NB4 (cell line): ENCODE data around the gene PLEKHG4B.

Experiments used
- DNase-seq: peaks from one replicate; pipeline ENCODE4 v3.0.0; 2010; ENCODE audit warnings: low read depth
- H3K4me3 ChIP-seq: one replicate; pipeline ENCODE4 v1.5.1; 2011; ENCODE audit warnings: mild to moderate bottlenecking, low read depth, low read length, moderate library complexity
- MYC ChIP-seq: IDR thresholded peaks from 2 replicates; pipeline ENCODE4 v1.6.1; 2011; ENCODE audit warnings: low read depth, low read length
- POLR2A ChIP-seq: IDR thresholded peaks from 2 replicates; pipeline ENCODE4 v1.6.1; 2011; ENCODE audit warnings: mild to moderate bottlenecking; ENCODE audit not compliant: insufficient read length; ENCODE audit errors: extremely low read depth
- TF ChIP-seq, protein P1 (sequence below): IDR thresholded peaks from one replicate; pipeline ENCODE4 v1.5.1; 2012; ENCODE audit warnings: low read depth, low read length
- TF ChIP-seq, protein P2 (sequence below): IDR thresholded peaks from 2 replicates; pipeline ENCODE4 v1.6.1; 2011; ENCODE audit warnings: low read depth, low read length

PLEKHG4B gene

DNA sequence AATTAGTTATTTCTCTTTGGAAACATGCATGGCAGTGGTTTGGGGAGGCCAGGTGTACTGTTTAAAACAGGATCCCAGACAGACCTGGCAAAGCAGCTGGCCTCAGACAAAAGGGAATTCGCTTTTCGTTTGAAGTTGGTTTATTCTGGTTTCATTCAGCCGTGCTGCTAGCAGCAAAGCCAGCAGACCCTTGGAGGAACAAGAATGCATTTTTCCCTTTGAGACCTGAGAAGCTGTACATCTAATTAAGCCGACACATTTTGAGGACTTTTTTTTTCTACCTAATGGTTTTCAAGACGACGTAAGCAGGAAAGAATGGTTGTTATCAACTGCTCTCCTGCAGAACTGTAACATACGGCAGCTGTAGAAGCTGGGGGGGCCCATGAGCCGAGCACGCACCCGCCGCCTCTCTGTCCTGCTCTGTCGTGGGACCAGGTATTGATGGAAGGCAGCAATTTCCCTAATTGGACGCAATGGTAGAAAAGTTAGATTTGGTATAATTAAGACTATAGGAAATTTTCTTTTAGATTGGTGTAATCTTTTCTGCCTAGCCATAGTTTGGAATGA lies 13.6 kb downstream of the PLEKHG4B start:
- TF ChIP-seq POLR2A (no peak), MYC (no peak)
- TF ChIP-seq, protein P1, sequence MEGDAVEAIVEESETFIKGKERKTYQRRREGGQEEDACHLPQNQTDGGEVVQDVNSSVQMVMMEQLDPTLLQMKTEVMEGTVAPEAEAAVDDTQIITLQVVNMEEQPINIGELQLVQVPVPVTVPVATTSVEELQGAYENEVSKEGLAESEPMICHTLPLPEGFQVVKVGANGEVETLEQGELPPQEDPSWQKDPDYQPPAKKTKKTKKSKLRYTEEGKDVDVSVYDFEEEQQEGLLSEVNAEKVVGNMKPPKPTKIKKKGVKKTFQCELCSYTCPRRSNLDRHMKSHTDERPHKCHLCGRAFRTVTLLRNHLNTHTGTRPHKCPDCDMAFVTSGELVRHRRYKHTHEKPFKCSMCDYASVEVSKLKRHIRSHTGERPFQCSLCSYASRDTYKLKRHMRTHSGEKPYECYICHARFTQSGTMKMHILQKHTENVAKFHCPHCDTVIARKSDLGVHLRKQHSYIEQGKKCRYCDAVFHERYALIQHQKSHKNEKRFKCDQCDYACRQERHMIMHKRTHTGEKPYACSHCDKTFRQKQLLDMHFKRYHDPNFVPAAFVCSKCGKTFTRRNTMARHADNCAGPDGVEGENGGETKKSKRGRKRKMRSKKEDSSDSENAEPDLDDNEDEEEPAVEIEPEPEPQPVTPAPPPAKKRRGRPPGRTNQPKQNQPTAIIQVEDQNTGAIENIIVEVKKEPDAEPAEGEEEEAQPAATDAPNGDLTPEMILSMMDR = no peak
- TF ChIP-seq, protein P2, sequence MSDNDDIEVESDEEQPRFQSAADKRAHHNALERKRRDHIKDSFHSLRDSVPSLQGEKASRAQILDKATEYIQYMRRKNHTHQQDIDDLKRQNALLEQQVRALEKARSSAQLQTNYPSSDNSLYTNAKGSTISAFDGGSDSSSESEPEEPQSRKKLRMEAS = no peak
- DNase-seq = no peak

DNA sequence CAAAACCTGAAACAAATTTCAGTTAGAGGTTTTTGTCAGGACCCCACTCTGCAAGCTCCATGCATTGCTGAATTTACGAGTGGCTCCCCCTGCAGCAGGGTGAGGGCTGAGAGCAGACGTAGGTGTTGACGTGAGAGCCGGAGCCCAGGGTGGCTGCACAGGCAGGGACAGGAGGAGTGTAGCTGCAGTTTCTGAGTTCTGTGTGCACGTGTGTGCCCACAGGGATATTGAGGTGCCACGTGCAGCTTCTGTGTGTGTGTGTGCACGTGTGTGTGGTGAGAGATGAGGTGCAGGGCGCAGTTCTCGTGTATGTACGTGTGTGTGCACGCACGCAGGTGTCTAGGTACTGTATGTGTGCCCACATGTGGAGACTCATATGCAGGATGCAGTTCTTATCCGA lies 14.6 kb downstream of the PLEKHG4B start:
- TF ChIP-seq, protein P2 = no peak; the same call in 1 of the 2 replicates
- TF ChIP-seq POLR2A = no peak
- TF ChIP-seq, protein P1 = no peak
- no peak for TF ChIP-seq MYC
- no peak for DNase-seq
- no peak overlapping the region for H3K4me3 ChIP-seq

More for the DNA sequence above, 13.6 kb downstream of the PLEKHG4B start:
- H3K4me3 ChIP-seq = no peak overlapping the region

DNA sequence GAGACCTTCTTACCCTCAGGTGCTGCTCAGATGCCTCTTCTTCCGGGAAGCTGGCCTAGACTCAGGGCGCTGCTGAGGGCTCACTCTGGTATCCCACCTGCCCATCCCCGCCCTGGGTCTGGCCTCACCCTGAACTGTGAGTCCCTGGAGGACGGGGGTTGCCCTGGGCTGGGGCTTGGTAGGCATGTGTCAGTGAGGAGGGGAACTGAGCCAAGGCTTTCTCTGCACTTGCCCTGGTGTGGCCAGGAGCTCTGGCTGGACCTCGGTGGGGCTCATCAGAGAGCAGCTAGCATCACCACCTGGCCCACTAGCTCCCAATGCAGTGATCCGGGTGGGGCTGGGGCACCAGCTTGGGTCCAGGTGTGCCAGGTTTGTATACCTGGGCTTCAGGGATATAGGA lies 15.6 kb downstream of the PLEKHG4B start:
- H3K4me3 ChIP-seq = no peak overlapping the region
- TF ChIP-seq, protein P1 = no peak
- TF ChIP-seq MYC (no peak), POLR2A (no peak)
- TF ChIP-seq, protein P2 = no peak
- no peak for DNase-seq

DNA sequence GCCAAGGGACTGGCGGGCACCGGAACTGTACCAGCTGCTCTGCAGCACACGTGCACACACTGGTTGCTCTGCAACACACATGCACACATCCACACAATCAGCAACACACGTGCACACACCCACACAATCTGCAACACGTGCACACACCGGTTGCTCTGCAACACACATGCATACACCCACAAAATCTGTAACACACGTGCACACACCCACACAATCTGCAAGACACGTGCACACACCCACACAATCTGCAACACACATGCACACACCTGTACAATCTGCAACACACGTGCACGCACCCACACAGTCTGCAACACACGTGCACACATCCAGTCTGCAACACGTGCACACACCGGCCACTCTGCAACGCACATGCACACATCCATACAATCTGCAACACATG lies 17.9 kb downstream of the PLEKHG4B start:
- TF ChIP-seq, protein P1 = no peak
- TF ChIP-seq, protein P2 = no peak
- TF ChIP-seq MYC (no peak), POLR2A (no peak)
- DNase-seq = no peak

DNA sequence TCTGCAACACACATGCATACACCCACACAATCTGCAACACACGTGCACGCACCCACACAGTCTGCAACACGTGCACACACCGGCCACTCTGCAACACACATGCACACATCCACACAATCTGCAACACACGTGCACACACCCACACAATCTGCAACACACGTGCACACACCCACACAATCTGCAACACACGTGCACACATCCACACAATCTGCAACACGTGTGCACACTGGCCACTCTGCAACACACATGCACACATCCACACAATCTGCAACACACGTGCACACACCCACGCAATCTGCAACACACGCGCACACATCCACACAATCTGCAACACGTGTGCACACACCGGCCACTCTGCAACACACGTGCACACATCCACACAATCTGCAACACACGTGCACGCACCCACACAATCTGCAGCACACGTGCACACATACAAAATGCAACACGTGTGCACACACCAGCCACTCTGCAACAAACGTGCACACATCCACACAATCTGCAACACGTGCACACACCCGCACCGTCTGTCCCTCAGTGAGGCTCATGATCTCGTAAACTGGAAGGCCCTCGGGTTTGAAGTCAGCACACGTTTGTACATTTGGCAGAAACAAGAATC lies 18.4 kb downstream of the PLEKHG4B start:
- no peak overlapping the region for H3K4me3 ChIP-seq
- DNase-seq = no peak
- TF ChIP-seq, protein P2 = peak; percentile 32; the same call in 1 of the 2 replicates
- no peak for TF ChIP-seq POLR2A

More for the DNA sequence above, 17.9 kb downstream of the PLEKHG4B start:
- H3K4me3 ChIP-seq = no peak overlapping the region

DNA sequence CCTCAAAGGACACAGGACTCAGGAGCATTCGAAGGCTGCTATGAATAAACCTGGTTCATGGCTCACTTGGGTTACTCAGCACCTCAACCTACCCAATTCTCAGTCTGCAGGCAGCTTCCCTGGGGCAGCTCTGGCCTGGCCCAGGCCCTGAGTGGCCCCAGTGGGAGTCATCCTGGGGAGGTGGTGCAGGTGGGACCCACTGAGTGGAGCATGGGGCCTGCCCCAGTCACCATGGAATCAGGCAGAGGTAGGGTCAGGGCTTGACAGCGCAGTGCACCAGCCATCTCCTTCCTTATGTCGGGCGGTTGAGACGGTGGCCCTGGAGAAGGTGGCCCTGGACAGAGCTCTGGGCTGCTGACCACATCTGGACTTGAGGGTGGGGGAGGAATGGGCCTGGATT lies 19.2 kb downstream of the PLEKHG4B start:
- TF ChIP-seq POLR2A = no peak
- TF ChIP-seq, protein P2 = no peak
- no peak for TF ChIP-seq MYC
- TF ChIP-seq, protein P1 = no peak
- H3K4me3 ChIP-seq = no peak overlapping the region
- no peak for DNase-seq
